Measurements from ENCODE around the gene CRACR2B. TPM values are rescaled to one million over a fixed set of nuclear protein-coding genes. Genes with fewer than 3 reads are reported as not detected.

The CRACR2B gene
- total and polyA plus RNA-seq, 2 of the 8 experiments (the other 6 are each of a cell fraction or from before 2014, with no cell fraction given), result 18.2 to 26.4 TPM

- H4K20me1 ChIP-seq (replicated peaks in 1 of 2; ENCODE audit: control insufficient read depth in 1 of 2, insufficient read depth in 2 of 2, low read length in 2 of 2), result peaks cover 2 to 15% of the 10 kb centered on the region in 2 experiments
Observed at GRCh38 chr11:831961-832528, 4.3 kb downstream of the CRACR2B start.

More at GRCh38 chr11:831961-832528, 4.3 kb downstream of the CRACR2B start:
- FAIRE-seq, result no peak
- Histone ChIP-seq H3K23me2 (ENCODE audit: low read depth, low read length) (peaks cover 34% of the 10 kb centered on the region), H3K79me2 (ENCODE audit: control insufficient read depth in 1 of 2, insufficient read depth in 2 of 2, low read length in 2 of 2) (no peaks in the 10 kb centered on the region; a peak in 1 of 4 replicates), H3K56ac (replicated peaks; ENCODE audit: insufficient read length, low read depth, low read length) (peak overlapping the region; percentile 59), H4K91ac (replicated peaks; ENCODE audit: insufficient read length, low read length) (peak overlapping the region; percentile 87), H2AFZ (ENCODE audit: low read length) (no peak overlapping the region), H2BK120ac (replicated peaks; ENCODE audit: low read depth, low read length) (no peak overlapping the region), H3K9ac (replicated peaks in 1 of 4; ENCODE audit: extremely low read depth in 1 of 4, low read depth in 3 of 4, low read length in 3 of 4) (peak overlapping the region in 1 of 4 experiments; percentile 29; a peak in 2 of 7 replicates), H3K27me3 (replicated peaks in 1 of 4; ENCODE audit: control insufficient read depth in 3 of 4, extremely low read depth in 1 of 4, insufficient read depth in 3 of 4, low read length in 3 of 4) (peaks cover 6 to 41% (median 31%) of the 10 kb centered on the region in 4 experiments), H2BK20ac (ENCODE audit: low read length) (0 out of 2 replicates have a peak overlapping the region, but pooled peaks have one; percentile 72), H4K8ac (ENCODE audit: extremely low read depth, insufficient read depth, low read length) (peak overlapping the region; percentile 81), H3K4me3 (ENCODE audit: extremely low read depth in 1 of 4, insufficient read depth in 2 of 4, low read depth in 3 of 4, low read length in 4 of 4) (peak overlapping the region; percentile 33 to 76 (median 48)), H3K36me3 (ENCODE audit: control insufficient read depth in 2 of 4, insufficient read depth in 4 of 4, low read length in 3 of 4) (peaks cover 0 to 4% (median under 1%) of the 10 kb centered on the region in 4 experiments; a peak in 3 of 8 replicates), H3K4ac (replicated peaks; ENCODE audit: insufficient read length, low read depth, low read length) (peak overlapping the region; percentile 78), H2AK5ac (ENCODE audit: low read depth, low read length) (0 out of 2 replicates have a peak overlapping the region, but pooled peaks have one; percentile 19), H2BK5ac (ENCODE audit: low read depth, low read length) (peak overlapping the region; percentile 26; the same call in 1 of the 2 replicates), H2BK12ac (ENCODE audit: low read depth, low read length) (peak overlapping the region; percentile 10; the same call in 1 of the 2 replicates), H3K14ac (ENCODE audit: insufficient read length) (no peak overlapping the region), H3K4me1 (replicated peaks in 1 of 4; ENCODE audit: control insufficient read depth in 3 of 4, insufficient read depth in 4 of 4, low read length in 3 of 4) (peaks cover 0 to 54% (median 46%) of the 10 kb centered on the region in 4 experiments; a peak in 6 of 7 replicates), H3K18ac (ENCODE audit: extremely low read depth, low read length) (peak overlapping the region; percentile 97), H4K5ac (ENCODE audit: insufficient read length, low read depth, low read length) (peak overlapping the region; percentile 84), H3K9me3 (ENCODE audit: insufficient read depth in 2 of 2, low read depth in 1 of 2, low read length in 1 of 2) (no peaks in the 10 kb centered on the region), H3K23ac (ENCODE audit: insufficient read length) (no peak overlapping the region), H3K79me1 (ENCODE audit: low read depth, low read length) (no peaks in the 10 kb centered on the region; the same call in 1 of the 2 replicates), H3K27ac (ENCODE audit: low read depth, low read length) (no peak overlapping the region), H3K4me2 (ENCODE audit: insufficient read depth in 1 of 2, low read depth in 2 of 2, low read length in 2 of 2) (peak overlapping the region; percentile 74 to 84), H2BK15ac (ENCODE audit: low read length) (peak overlapping the region; percentile 23; the same call in 1 of the 2 replicates)
- ChIA-PET POLR2A (ENCODE audit: partially characterized antibody) (interaction anchor here (1.0 to 53.0 kb wide), 6 partner anchors 2 to 88 kb away, joined by 3 to 1917 read pairs (median 120); partner anchors contain the start of genes CD151, CEND1, CRACR2B and PIDD1), CTCF (ENCODE audit: partially characterized antibody) (interaction anchor here (0.6 to 2.8 kb wide), 9 partner anchors 9 to 91 kb away, joined by 3 to 10 read pairs (median 4); partner anchors contain the start of genes PNPLA2, POLR2L and TSPAN4)
- no peak for TF ChIP-seq FOSL1 (IDR thresholded peaks at IDR 0.05; ENCODE audit: insufficient read depth, low read depth, low read length)
- TF ChIP-seq ASH2L (IDR thresholded peaks at IDR 0.05; ENCODE audit: low read length), result peak; percentile 19
- no peak for DNase-seq (ENCODE audit: low read depth in 1 of 2, low spot score in 2 of 2)
- WGBS, 2 experiments (ENCODE audit: extremely low coverage in 1 of 2, insufficient coverage in 1 of 2, insufficient read length in 1 of 2, insufficient replicate concordance in 2 of 2, low coverage in 1 of 2, low lambda C conversion rate in 2 of 2, missing lambda C conversion rate in 1 of 2), result 67% methylated on average over 21 of the region's 23 CpGs; no CpG with 5 or more reads in 1 of the 2 experiments

Data from H1 (cell line).